ENCODE results near the gene NSUN5.

DNA sequence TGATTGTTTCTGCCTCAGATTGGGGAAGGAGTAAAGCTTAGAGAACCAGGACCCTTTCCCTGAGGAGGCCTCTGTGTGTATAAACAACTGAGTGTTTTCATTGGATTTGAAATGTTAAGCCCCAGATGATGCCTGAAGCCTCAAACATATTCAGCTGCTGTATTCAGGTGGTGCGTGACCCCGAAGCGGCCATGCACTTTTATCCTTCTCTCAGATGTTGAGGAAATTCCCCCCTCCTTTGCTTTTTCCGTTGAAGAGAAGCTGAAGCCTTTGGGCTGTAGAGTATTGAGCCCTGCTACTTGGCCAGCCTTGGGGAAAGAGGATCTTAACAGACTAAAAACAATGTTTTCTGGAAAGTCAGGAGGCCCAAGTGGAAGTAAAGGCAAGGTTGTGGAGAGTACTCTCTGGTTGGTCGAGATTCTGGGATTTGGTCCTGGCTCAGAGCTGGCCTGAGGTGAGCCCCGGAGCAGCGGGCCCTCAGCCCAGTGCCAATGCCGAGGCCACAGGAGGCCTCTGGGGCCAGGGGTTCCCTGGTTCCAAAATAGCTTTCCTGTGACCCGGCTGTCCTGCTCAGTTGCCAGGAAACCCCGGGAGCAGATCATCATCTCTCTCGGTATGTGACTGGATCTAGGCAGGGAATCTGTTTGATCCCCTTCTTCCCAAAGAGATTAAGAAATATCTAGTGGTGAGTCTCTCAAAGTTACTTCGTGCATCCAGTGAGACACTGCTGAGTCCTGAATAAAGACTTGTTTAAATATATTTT lies 41.9 kb upstream of the NSUN5 start:
- TF ChIP-seq EP300 (IDR thresholded peaks at IDR 0.05) (no peak), POLR2AphosphoS5 (IDR thresholded peaks at IDR 0.05) (no peak)
- TF ChIP-seq, protein P1, sequence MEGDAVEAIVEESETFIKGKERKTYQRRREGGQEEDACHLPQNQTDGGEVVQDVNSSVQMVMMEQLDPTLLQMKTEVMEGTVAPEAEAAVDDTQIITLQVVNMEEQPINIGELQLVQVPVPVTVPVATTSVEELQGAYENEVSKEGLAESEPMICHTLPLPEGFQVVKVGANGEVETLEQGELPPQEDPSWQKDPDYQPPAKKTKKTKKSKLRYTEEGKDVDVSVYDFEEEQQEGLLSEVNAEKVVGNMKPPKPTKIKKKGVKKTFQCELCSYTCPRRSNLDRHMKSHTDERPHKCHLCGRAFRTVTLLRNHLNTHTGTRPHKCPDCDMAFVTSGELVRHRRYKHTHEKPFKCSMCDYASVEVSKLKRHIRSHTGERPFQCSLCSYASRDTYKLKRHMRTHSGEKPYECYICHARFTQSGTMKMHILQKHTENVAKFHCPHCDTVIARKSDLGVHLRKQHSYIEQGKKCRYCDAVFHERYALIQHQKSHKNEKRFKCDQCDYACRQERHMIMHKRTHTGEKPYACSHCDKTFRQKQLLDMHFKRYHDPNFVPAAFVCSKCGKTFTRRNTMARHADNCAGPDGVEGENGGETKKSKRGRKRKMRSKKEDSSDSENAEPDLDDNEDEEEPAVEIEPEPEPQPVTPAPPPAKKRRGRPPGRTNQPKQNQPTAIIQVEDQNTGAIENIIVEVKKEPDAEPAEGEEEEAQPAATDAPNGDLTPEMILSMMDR (IDR thresholded peaks at IDR 0.05) = no peak
